IMR-90 (cell line): ENCODE measurements around the gene CFAP251. TPM values are rescaled to one million over a fixed set of nuclear protein-coding genes. Genes with fewer than 3 reads are reported as not detected.

ENCODE experiments used
- BHLHE40 ChIP-seq: fragments of 150-350 bp; IDR thresholded peaks from 2 replicates; pipeline ENCODE4 v1.6.1; 2016; ENCODE audit warnings: mild to moderate bottlenecking, low read depth, low read length
- CEBPB ChIP-seq: IDR thresholded peaks from 2 replicates; pipeline ENCODE4 v1.6.1; 2012; ENCODE audit warnings: low read depth, low read length, improper control_type of control experiment
- RAD21 ChIP-seq: IDR thresholded peaks from 2 replicates; pipeline ENCODE4 v1.6.1; 2012; ENCODE audit warnings: low read length, improper control_type of control experiment
- SMC3 ChIP-seq: fragments of 150-350 bp; IDR thresholded peaks from 2 replicates; pipeline ENCODE4 v1.6.1; 2016; ENCODE audit warnings: low read depth, mild to moderate bottlenecking, antibody characterized with exemption, low read length, moderate library complexity
- polyA plus RNA-seq, 3 experiments: library from polyadenylated mRNA; depleted of rRNA; stranded (reverse); fragments of >200 nt; gene quantifications; 2 replicates each; pipeline ENCODE4 v1.2.3, GENCODE V29; 2012; ENCODE audit warnings: low replicate concordance in 1 of 3
- total RNA-seq: library from RNA; depleted of rRNA; stranded (reverse); fragments of >200 nt; gene quantifications from 2 replicates; pipeline ENCODE4 v1.2.3, GENCODE V29; 2012
- TF ChIP-seq, protein P1 (sequence below): conservative IDR thresholded peaks from 2 replicates; pipeline ENCODE4 v1.5.1; 2012; ENCODE audit warnings: mild to moderate bottlenecking, low read depth, low read length, improper control_type of control experiment
- TF ChIP-seq, protein P2 (sequence below): fragments of 150-350 bp; IDR thresholded peaks from 2 replicates; pipeline ENCODE4 v1.6.1; 2017; ENCODE audit warnings: mild to moderate bottlenecking, antibody characterized with exemption, low read length, low read depth

CFAP251 gene
- total and polyA plus RNA-seq, 2 of the 4 experiments (the other 2 are of a cell fraction): 7.8 to 9.1 TPM

DNA sequence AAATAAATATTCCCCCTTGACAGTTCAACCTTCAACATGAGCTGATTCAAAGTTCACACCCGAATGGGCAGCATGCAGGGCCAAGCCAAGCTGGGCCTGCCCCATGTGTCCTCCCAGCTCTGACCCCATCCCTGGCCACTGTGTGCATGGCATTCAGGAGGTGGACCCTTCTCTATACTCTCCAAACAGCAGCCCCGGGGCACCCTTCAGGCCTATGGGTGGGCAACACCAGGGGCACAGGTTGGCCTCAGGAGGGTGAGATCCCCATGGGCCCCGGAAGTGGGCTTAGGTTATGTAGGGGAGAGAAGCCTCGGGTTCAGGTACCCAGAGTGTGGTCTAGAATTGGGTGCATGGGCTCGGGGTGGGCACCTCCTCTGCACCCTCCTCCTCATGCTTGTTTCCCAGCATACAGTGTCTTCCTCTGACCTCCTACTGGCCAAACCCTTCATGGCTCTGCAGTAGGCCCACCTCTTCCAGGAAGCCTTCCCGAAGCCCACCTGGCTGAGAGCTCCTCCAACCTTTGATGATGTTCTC, 71.8 kb downstream of the CFAP251 start (continued):
- TF ChIP-seq, protein P1, sequence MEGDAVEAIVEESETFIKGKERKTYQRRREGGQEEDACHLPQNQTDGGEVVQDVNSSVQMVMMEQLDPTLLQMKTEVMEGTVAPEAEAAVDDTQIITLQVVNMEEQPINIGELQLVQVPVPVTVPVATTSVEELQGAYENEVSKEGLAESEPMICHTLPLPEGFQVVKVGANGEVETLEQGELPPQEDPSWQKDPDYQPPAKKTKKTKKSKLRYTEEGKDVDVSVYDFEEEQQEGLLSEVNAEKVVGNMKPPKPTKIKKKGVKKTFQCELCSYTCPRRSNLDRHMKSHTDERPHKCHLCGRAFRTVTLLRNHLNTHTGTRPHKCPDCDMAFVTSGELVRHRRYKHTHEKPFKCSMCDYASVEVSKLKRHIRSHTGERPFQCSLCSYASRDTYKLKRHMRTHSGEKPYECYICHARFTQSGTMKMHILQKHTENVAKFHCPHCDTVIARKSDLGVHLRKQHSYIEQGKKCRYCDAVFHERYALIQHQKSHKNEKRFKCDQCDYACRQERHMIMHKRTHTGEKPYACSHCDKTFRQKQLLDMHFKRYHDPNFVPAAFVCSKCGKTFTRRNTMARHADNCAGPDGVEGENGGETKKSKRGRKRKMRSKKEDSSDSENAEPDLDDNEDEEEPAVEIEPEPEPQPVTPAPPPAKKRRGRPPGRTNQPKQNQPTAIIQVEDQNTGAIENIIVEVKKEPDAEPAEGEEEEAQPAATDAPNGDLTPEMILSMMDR: no peak
- TF ChIP-seq RAD21 (no peak), BHLHE40 (no peak), CEBPB (no peak), SMC3 (no peak)
- TF ChIP-seq, protein P2, sequence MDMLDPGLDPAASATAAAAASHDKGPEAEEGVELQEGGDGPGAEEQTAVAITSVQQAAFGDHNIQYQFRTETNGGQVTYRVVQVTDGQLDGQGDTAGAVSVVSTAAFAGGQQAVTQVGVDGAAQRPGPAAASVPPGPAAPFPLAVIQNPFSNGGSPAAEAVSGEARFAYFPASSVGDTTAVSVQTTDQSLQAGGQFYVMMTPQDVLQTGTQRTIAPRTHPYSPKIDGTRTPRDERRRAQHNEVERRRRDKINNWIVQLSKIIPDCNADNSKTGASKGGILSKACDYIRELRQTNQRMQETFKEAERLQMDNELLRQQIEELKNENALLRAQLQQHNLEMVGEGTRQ: no peak
